HFF-Myc (cell line): Measurements from ENCODE around the gene BCL7C.
"Not testable (repeated sequence)": the region's sequence is repeated elsewhere in the genome, so short reads cannot be mapped to it uniquely, and the experiment has no call there.

Experiments
- DNase-seq: peaks from one replicate; pipeline ENCODE4 v3.0.0-alpha.2; 2011; ENCODE audit warnings: low read depth; ENCODE audit errors: extremely low read depth
- H3K4me3 ChIP-seq: replicated peaks from 2 replicates; pipeline ENCODE4 v1.5.1; 2011; ENCODE audit warnings: low read depth, mild to moderate bottlenecking, control low read depth, low read length
- CTCF ChIP-seq: IDR thresholded peaks from 2 replicates; pipeline ENCODE4 v1.5.1; 2012; ENCODE audit warnings: mild to moderate bottlenecking, low read depth, low read length, control low read depth; ENCODE audit errors: missing control alignments

Gene BCL7C

GRCh38 chr16:30893744-30894539, at the start of gene BCL7C:
Gene BCL7C, minus strand, starts transcription at chr16:30894077. Its CDS starts 133 bp downstream, at chr16:30893944.
- DNase-seq: no peak
- H3K4me3 ChIP-seq: peak within 1 kb of the TSS; percentile 73
- peak; percentile 44 for TF ChIP-seq CTCF

- no peak overlapping the region for H3K4me3 ChIP-seq
- no peak for DNase-seq
- TF ChIP-seq CTCF: no peak
Observed at GRCh38 chr16:30942426-30942806, 48.5 kb upstream of the BCL7C start.

GRCh38 chr16:30941600-30942425, 47.9 kb upstream of the BCL7C start:
- DNase-seq: peak; percentile 51
- TF ChIP-seq CTCF: peak; percentile 92
- no peak overlapping the region for H3K4me3 ChIP-seq

- DNase-seq, H3K4me3 ChIP-seq: not testable (repeated sequence)
Observed at GRCh38 chr16:30939571-30939970, 45.7 kb upstream of the BCL7C start.

- DNase-seq: no peak
- no peak overlapping the region for H3K4me3 ChIP-seq
- no peak for TF ChIP-seq CTCF
Observed at GRCh38 chr16:30937692-30938091, 43.8 kb upstream of the BCL7C start.

- DNase-seq: peak; percentile 37
- H3K4me3 ChIP-seq: no peak overlapping the region
- TF ChIP-seq CTCF: peak; percentile 63
Observed at GRCh38 chr16:30934827-30935557, 41.1 kb upstream of the BCL7C start.
